Measurements from ENCODE around the gene KATNB1.
"Not testable (repeated sequence)": the region's sequence is repeated elsewhere in the genome, so short reads cannot be mapped to it uniquely, and the experiment has no call there.

The KATNB1 gene

DNA sequence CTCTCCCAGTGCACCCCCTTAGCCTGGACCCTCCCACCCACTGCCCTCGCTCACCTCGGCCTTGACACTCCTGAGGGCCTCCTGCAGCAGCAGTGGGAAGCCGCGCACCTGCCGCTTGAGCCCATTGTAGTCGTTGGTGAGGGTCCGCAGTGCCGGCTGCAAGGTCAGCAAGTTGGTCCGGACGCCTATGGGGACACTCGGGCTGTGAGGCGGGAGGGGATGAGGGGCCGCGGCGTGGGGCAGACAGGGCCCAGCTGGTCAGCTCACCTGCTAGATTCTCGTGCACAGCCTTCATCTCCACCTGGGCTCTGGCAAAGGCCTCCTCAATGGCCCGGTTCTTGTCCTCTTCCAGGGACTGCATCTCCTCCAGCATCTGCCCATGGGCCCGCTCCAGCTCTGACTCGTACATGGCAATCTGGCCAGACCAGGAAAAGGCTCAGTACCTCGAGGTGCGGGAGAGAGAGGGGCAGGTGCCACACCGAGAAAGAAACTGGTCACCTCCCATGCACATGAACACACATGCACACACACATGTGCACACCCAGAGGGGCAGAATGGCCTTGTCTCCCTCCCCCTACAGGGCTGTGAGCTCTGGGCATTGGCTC is 34.1 kb downstream of the KATNB1 start:
- H3K27me3 ChIP-seq (ENCODE audit: control insufficient read depth, insufficient read depth, low read length) = no peaks in the 10 kb centered on the region
- H3K9ac ChIP-seq (ENCODE audit: low read length) = no peak overlapping the region
- no peak overlapping the region for H3K27ac ChIP-seq (ENCODE audit: low read depth, low read length)
- H3K36me3 ChIP-seq (ENCODE audit: control insufficient read depth, insufficient read depth, low read length) = no peaks in the 10 kb centered on the region
- no peaks in the 10 kb centered on the region for H3K4me1 ChIP-seq (ENCODE audit: control insufficient read depth, insufficient read depth, low read length)
- H3K4me3 ChIP-seq (ENCODE audit: low read length) = no peak overlapping the region

DNA sequence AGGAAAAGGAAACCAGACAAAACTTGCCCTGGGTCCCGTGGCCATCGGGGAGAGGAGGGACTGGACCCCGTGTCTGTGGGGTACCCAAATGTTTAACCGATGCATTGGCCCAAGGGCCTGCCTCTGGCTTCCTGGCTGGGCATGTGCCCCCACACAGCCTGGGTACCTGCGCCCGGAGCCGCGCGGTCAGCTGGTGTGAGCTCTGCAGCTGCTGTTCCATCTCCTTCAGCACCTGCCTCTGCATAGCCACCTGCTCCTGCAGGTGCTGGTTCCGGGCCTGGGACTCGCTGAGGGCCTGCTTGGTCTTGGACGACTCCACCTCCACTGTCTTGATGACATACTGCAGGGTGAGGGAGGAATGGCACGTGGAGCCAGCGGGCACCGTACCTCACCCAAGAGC is 34.8 kb downstream of the KATNB1 start:
- H3K27me3 ChIP-seq (ENCODE audit: control insufficient read depth, insufficient read depth, low read length) = no peaks in the 10 kb centered on the region
- H3K9ac ChIP-seq (ENCODE audit: low read length) = no peak overlapping the region
- no peaks in the 10 kb centered on the region for H3K4me1 ChIP-seq (ENCODE audit: control insufficient read depth, insufficient read depth, low read length)
- H3K4me3 ChIP-seq (ENCODE audit: low read length) = no peak overlapping the region
- no peaks in the 10 kb centered on the region for H3K36me3 ChIP-seq (ENCODE audit: control insufficient read depth, insufficient read depth, low read length)
- no peak overlapping the region for H3K27ac ChIP-seq (ENCODE audit: low read depth, low read length)

DNA sequence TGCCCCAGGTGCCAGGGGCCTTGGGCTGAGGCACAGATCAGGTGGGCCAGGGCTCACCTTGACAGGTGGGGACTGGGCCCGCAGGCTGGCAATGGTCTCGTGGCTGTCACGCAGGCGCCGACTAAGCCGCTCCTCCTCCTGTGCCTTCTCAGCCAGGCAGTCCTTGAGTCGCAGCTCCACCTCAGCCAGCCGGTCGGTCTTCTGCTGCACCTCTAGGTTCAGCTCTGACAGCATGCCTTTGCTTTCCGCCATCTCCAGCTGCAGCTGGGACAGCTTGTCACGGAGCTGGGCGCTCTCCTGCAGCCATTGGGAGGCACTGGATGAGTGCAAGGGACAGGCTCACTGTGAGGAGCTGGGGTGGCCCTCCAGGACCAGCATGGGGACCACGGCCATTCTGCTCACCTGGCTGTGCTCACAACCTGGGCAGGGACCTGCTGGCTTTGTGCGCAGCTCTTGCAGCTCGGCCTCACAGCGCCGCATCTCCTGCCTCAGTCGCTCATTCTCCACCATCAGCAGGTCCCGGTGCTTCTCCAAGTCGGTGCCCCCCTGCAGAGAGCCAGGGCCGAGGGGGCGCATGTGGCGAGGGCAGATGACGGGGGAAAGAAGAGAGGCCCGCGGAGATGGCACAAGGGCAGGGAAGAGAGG is 35.7 kb downstream of the KATNB1 start:
- Histone ChIP-seq H3K36me3 (ENCODE audit: control insufficient read depth, insufficient read depth, low read length) (peaks cover 3% of the 10 kb centered on the region), H3K9ac (ENCODE audit: low read length) (no peak overlapping the region), H3K4me3 (ENCODE audit: low read length) (no peak overlapping the region), H3K27ac (ENCODE audit: low read depth, low read length) (no peak overlapping the region), H3K27me3 (ENCODE audit: control insufficient read depth, insufficient read depth, low read length) (no peaks in the 10 kb centered on the region), H3K4me1 (ENCODE audit: control insufficient read depth, insufficient read depth, low read length) (no peaks in the 10 kb centered on the region)

DNA sequence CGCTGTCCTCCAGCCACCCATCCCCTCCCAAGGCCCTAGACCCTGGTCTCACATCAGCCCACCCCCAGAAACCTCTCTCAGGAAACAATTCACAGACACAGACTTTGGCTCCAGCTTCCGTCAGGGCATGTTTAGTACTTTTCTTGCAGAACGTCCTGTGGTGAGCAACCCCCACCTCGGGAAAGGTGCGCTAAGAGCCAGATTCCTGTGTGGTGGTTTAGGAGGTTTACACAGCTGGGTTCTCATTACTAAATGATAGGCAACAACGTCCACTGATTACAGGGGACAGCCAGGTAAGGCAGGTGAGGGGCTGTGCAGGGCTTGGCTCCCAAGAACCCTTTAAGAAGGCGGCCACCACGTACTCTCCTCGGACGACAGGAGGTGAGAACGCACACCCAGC is 37.4 kb downstream of the KATNB1 start:
- H3K4me1 ChIP-seq (ENCODE audit: control insufficient read depth, insufficient read depth, low read length) = no peaks in the 10 kb centered on the region
- H3K36me3 ChIP-seq (ENCODE audit: control insufficient read depth, insufficient read depth, low read length) = peaks cover 3% of the 10 kb centered on the region
- no peaks in the 10 kb centered on the region for H3K27me3 ChIP-seq (ENCODE audit: control insufficient read depth, insufficient read depth, low read length)
- no peak overlapping the region for H3K9ac ChIP-seq (ENCODE audit: low read length)
- H3K4me3 ChIP-seq (ENCODE audit: low read length) = no peak overlapping the region
- H3K27ac ChIP-seq (ENCODE audit: low read depth, low read length) = no peak overlapping the region

DNA sequence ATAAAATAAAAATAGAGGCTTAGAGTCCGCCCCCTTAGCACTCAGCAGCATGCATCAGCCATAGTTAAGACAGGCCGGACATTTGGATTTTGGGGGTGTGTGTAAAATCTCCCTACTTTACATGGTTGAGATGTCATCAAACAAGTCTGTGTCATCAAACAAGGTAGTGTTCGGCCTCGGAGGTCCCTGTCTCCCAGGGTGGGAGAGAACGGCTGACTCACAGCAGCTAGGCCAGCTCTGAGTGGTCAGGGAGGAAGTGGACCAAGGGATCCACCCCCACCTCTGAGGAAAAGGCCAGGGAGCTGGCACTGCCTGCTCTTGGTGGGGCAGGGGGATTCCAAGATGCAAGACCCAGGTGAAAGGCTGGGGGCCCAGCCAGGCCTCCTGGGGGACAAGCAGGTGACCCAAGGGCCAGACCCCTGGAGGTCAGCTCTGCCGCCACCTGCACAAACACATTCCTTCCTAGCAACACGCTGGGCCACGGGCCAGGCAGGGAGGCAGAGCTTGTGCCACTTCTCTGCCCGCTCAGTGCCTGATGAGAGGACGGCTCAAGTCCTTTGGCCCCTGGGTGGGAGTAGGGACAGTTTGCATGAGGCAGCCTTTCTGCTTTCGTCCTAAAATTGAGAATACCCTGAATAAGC is 38.2 kb downstream of the KATNB1 start:
- Histone ChIP-seq H3K9ac (ENCODE audit: low read length) (no peak overlapping the region), H3K36me3 (ENCODE audit: control insufficient read depth, insufficient read depth, low read length) (peaks cover 3% of the 10 kb centered on the region), H3K27ac (ENCODE audit: low read depth, low read length) (no peak overlapping the region), H3K27me3 (ENCODE audit: control insufficient read depth, insufficient read depth, low read length) (no peaks in the 10 kb centered on the region), H3K4me3 (ENCODE audit: low read length) (no peak overlapping the region), H3K4me1 (ENCODE audit: control insufficient read depth, insufficient read depth, low read length) (no peaks in the 10 kb centered on the region)

DNA sequence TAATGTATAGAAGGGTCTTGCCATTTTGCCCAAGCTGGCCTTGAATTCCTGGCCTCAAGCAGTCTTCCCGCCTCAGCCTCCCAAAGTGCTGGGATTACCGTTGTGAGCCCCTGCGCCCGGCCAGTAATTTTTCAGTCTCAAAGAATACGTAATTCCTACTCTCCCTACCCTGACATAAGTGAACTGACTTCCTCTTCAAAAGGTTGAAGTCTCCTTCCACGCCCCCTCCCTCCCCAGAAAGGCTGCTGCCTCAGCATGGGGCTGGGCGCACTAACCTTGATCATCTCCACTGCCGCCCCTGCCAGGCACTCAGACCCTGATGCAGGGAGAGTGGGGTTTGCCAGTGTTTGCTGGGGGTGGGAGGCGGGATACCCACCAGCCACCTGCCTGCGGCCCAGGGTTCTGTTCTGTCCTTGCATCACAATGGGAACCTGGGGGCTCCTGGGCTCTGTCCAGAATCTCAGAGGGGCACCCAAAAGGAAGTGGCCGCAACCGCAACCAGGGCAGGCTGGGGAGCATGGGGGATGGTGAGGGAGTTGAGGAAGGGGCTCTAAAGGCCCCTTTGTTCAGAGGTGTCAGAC is 39.2 kb downstream of the KATNB1 start:
- no peaks in the 10 kb centered on the region for H3K27me3 ChIP-seq (ENCODE audit: control insufficient read depth, insufficient read depth, low read length)

DNA sequence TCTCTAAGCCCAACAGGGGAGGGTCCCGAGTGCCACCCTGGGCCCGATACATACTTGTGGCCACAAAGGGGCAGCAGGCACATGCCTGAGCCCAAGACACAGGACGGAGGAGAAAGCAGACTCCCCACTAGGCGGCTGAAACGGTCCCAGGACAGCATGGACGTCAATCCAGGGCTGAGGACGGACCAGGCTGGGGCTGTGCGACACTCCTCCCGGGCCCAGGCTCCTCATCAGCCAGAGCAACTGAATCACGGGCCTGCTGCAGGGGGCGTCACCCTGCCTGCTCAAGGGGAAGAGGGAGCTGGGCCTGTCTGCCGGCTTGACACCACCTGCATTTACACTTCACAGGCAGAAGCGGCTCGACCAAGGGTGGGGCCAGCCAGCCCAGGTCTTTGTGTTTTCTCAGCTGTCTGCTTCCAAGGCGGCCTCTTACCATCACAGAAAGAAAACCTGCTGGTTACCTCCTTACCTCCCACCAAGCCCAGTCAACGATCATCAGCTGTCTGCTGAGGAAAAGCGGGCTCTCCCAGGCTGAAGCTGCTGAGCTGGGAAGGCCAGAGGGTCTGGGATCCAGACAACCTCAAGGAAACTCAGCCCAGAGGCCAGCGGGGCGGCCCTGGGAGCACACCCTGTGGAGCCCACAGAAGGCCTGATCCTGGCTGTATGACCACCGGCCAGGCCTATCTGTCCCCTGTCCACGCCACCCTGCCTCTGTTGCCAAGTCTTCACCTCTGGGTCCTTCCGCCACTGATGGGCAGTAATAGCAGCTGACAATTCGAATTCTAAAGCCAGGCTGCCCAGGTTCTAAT is 40.3 kb downstream of the KATNB1 start:
- H3K27ac ChIP-seq (ENCODE audit: low read depth, low read length) = no peak overlapping the region
- H3K4me1 ChIP-seq (ENCODE audit: control insufficient read depth, insufficient read depth, low read length) = no peaks in the 10 kb centered on the region
- no peak overlapping the region for H3K4me3 ChIP-seq (ENCODE audit: low read length)
- no peak overlapping the region for H3K9ac ChIP-seq (ENCODE audit: low read length)
- H3K36me3 ChIP-seq (ENCODE audit: control insufficient read depth, insufficient read depth, low read length) = peaks cover 3% of the 10 kb centered on the region
- no peaks in the 10 kb centered on the region for H3K27me3 ChIP-seq (ENCODE audit: control insufficient read depth, insufficient read depth, low read length)

More for the DNA sequence above, 39.2 kb downstream of the KATNB1 start:
- H3K4me1 ChIP-seq (ENCODE audit: control insufficient read depth, insufficient read depth, low read length) = no peaks in the 10 kb centered on the region
- peaks cover 3% of the 10 kb centered on the region for H3K36me3 ChIP-seq (ENCODE audit: control insufficient read depth, insufficient read depth, low read length)
- H3K9ac ChIP-seq (ENCODE audit: low read length) = no peak overlapping the region
- no peak overlapping the region for H3K27ac ChIP-seq (ENCODE audit: low read depth, low read length)
- H3K4me3 ChIP-seq (ENCODE audit: low read length) = no peak overlapping the region

DNA sequence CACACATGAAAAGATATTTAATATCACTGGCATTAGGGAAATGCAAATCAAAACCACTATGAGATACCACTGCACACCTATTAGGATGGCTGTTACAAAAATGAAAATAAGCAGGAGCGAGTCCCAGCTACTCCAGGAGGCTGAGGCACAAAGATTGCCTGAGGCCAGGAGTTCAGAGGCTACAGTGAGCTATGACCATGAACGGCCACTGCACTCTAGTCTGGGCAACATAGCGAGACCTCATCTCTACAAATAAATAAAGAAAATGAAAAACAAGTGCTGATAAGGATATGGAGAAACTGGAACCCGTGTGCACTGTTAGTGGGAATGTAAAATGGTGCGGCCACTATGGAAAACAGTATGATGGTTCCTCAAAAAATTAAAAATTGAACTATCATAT is 43.1 kb downstream of the KATNB1 start:
- peaks cover 3% of the 10 kb centered on the region for H3K36me3 ChIP-seq (ENCODE audit: control insufficient read depth, insufficient read depth, low read length)
- no peaks in the 10 kb centered on the region for H3K27me3 ChIP-seq (ENCODE audit: control insufficient read depth, insufficient read depth, low read length)
- no peak overlapping the region for H3K4me3 ChIP-seq (ENCODE audit: low read length)
- no peaks in the 10 kb centered on the region for H3K4me1 ChIP-seq (ENCODE audit: control insufficient read depth, insufficient read depth, low read length)
- H3K9ac ChIP-seq (ENCODE audit: low read length) = no peak overlapping the region
- no peak overlapping the region for H3K27ac ChIP-seq (ENCODE audit: low read depth, low read length)

DNA sequence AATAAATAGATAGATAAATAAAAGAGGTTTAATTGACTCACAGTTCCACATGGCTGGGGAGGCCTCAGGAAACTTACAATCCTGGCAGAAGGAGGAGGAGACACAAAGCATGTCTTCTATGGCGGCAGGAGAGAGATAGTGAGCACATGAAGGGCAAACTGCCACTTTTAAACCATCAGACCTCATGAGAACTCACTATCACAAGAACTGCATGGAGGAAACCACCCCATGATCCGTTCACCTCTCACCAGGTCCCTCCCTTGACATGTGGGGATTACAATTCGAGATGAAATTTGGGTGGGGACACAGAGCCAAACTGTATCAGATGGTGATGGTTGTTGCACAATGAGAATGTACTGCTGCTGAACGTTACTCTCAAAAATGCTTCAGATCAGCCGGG is 44.3 kb downstream of the KATNB1 start:
- H3K4me1 ChIP-seq (ENCODE audit: control insufficient read depth, insufficient read depth, low read length); H3K27ac ChIP-seq (ENCODE audit: low read depth, low read length); H3K9ac ChIP-seq (ENCODE audit: low read length); H3K27me3 ChIP-seq (ENCODE audit: control insufficient read depth, insufficient read depth, low read length); H3K4me3 ChIP-seq (ENCODE audit: low read length); H3K36me3 ChIP-seq (ENCODE audit: control insufficient read depth, insufficient read depth, low read length): not testable (repeated sequence)

DNA sequence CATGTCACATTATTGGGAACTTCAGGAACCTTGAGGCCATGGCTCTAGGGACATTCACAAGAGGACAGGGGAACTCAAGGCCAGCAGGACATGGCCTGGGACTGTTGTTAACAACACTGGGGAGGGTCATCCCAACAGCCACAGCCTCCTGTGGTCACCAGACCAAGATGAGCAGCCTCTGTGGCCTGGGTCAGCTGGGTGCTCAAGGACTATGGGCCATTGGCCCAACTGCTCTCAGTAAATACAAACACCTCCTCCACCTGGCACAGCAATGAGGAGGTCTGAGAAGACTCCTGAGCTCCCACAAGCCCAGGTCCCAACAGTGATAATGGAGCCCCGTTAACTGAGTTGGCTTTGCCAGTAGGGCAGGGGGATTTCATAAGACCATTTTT is 45.8 kb downstream of the KATNB1 start:
- Histone ChIP-seq H3K4me3 (ENCODE audit: low read length) (no peak overlapping the region), H3K36me3 (ENCODE audit: control insufficient read depth, insufficient read depth, low read length) (no peaks in the 10 kb centered on the region), H3K9ac (ENCODE audit: low read length) (no peak overlapping the region), H3K27ac (ENCODE audit: low read depth, low read length) (no peak overlapping the region), H3K4me1 (ENCODE audit: control insufficient read depth, insufficient read depth, low read length) (peaks cover 3% of the 10 kb centered on the region), H3K27me3 (ENCODE audit: control insufficient read depth, insufficient read depth, low read length) (no peaks in the 10 kb centered on the region)

DNA sequence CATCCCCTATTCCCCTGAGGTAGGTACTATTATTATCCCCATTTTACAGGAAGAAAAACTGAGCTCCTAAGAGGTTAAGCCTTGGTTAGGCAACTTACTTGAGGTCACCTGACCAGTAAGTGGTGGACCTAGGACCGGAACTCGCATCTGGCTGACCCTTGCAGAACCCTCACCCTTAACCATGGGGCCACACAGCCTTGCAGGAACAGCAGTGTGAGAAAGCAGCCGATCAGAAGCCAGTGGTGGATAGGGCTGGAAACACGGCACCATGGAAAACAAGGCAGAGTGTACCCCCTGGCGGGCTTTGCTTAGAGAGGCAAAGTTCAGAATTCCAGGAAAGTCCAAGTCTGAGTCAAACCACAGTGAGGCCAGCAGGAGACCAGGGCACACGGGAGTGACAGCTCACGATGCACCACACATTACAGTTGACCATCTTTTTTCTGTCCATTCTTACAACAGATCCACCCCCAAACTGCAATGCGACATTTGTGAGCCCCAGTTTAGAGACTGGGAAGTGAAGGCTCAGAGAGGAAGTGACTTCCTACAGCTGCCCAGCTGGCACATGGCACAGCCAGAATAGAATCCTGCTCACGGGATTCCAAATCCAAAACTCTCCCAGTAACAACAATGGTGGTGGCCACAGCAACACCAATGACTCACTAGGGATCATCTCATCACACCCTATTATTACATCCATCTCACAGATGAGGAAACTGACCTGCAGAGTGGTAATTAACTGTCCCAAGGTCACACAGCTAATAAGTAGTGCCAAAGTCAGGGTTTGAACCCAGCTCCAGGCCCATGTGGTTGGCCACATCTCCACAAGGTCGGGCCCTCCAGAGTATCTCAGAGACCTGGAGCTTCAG is 46.4 kb downstream of the KATNB1 start:
- Histone ChIP-seq H3K36me3 (ENCODE audit: control insufficient read depth, insufficient read depth, low read length) (no peaks in the 10 kb centered on the region), H3K27me3 (ENCODE audit: control insufficient read depth, insufficient read depth, low read length) (no peaks in the 10 kb centered on the region), H3K27ac (ENCODE audit: low read depth, low read length) (no peak overlapping the region), H3K4me1 (ENCODE audit: control insufficient read depth, insufficient read depth, low read length) (peaks cover 4% of the 10 kb centered on the region), H3K9ac (ENCODE audit: low read length) (no peak overlapping the region), H3K4me3 (ENCODE audit: low read length) (no peak overlapping the region)

Data from rectal smooth muscle tissue (tissue), 1 donor.